GM21619 (cell line): ENCODE results near the gene HPS1.

ENCODE experiments used
- ATAC-seq: cut with Tn5 transposase; IDR thresholded peaks from one replicate; pipeline ENCODE4 v1.9.1; 2021; ENCODE audit not compliant: unreplicated experiment

Gene HPS1

DNA sequence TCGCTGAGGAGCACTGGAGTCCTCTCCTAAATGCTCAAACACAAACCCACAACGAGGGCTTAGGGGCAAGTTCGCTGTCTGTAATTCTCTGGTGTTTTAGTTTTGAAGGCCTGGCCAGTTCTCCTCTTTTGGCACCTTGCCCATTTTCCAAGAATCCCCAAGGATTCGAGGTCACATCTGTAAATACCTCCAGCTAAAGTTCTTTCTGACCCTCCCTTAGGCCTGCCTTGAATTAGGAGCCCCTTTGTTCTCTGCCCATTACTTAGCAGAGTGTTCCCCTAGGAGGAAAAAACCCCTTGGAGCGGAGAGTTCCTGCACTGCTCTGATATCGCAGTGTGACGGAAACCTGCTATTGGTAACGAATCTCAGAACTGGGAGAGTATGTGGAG is 31.0 kb downstream of the HPS1 start:
- no peak for ATAC-seq

DNA sequence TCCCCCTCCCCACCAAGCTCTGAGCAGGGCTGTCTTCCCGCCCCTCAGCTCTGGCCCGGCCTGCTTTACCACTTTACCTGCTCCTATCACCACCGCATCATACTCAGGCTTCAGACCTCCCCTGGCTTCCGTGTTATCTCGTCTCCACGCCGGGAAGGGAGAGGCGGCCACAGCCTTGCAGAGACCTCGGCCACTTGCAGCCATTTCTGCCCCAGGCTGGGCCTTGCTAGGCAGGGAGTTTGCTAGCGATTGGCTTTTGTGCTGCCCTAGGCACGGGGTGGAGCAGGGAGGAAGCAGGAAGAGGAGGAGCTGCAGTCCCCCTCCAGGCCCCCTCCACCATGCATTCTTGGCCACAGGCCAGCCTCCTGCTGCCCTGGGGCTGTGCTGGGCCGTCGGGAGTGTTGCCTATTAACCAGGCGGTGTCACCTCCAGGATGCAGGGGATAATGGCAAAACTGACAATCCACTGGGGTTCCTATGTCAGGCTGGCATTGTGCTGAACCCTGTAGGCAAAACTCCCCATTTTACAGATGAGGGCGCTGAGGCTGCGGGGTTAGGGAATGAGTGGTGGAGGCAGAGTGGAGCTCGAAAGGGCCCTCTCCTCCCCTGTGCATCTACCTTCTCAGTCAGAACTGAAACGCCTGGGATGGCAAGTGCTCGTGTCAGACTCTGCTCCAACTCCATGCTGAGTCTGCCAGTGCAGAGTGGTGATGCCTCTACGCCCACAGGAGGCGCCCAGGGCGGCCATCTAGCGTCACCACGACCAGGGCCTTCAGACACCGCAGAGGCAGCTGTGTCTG is 31.6 kb downstream of the HPS1 start, which contains the start of gene PYROXD2:
Gene PYROXD2, minus strand, starts transcription at position 251 of the 799 bp plus-strand sequence. Its CDS starts 47 bp downstream, at position 204.
- ATAC-seq: peak; percentile 49

DNA sequence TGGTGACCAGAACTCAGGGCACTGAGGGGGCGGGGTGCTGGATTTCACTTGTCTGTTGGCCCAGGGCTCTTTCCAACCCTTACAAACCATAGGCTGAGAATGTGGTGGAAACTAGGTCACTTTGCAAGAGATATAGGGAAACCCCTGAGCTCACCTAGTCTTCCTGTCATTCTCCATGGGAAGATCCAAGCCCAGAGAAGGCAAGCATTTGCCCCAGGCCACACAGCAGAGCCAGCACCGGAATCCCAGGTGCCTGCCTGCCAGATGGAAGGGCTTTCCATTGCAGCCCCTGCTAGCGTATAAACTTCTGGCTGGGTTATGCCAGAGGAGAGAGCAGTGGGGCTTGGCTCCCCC is 32.2 kb downstream of the HPS1 start:
- ATAC-seq: no peak

DNA sequence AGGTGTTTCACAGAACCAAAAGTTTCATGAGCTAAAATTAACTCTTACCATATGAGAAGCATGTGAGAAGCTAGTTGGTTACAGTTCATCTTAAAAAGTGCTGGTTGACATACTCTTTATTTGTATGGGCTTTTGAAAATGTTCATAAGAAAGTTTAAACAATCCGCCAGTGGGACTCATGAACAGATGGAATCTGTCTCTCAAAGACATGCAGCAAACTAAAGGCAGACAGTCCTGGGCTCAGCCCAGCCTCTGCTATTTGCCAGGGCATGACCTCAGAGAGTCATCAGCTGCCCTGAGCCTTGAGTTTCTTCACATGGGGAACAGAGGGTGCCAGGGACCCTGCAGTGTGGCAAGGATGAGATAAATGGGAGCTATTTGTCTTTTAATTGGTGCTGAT is 35.0 kb downstream of the HPS1 start:
- ATAC-seq: no peak

DNA sequence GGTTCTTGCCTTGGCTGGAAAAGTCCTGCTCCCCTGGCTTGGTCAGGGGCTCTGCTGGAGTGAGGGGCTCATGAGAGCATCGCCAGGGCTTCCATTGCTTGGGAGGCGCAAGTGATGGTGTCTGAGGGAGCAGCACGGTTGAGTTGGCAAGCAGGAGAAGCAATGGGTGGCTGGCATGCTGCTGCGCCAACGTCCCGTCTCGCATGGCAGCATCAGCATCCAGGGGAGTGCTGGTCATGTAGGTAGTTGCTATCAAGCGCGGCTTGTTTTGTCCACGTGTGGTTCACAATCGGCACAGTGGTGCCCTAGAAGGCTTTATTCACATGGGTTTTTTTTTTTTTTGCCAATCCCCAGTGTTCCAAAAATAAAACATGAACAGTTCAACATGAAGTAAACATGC is 35.6 kb downstream of the HPS1 start:
- ATAC-seq: no peak

DNA sequence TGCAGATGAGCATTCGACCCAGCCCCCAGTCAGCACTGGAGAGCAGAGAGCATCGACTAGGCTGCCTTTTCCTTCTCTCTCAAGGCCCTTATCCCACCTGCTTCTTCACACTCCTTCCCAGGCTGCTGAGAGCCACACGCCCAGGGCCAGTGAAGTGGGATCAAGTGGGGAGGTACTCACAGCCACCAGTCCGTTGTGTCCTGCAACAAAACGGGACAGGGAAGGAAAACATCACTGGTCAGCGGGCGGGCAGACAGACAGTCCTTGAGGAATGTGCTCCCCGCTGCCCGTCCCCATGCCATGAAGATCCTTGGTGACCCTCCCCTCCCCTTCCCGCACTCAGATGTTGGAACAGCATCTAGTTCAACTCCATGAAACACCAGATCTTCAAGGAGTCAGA is 36.0 kb downstream of the HPS1 start:
- ATAC-seq: no peak

DNA sequence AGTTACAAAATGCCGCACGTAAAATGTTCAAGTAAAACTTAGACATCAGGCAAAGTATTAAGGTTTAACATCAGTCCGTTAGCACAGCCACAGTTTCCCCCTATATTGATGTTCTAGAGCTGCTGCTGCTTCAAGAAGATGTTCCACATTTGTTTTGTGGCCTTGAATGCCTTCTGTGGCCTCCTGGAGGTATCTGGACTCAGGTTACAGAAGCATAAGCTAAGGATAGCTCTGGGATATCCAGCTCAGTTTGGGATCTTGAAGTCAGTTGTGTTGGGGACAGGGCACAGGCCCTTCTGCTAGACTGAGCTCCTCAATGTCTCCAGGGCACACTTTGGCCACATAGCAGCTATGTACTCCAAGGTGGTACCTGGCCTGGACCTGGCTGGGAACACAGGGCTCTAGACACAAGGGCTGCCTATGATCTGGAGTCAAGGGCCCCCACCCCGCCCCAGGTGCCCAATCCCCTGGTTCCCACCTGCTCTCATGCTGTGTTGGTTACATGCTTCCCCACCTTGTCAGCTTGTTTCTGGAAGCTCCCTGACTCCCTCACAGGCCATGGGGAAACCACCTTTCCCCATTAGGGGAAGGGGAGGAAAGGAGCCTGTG is 36.5 kb downstream of the HPS1 start:
- no peak for ATAC-seq

DNA sequence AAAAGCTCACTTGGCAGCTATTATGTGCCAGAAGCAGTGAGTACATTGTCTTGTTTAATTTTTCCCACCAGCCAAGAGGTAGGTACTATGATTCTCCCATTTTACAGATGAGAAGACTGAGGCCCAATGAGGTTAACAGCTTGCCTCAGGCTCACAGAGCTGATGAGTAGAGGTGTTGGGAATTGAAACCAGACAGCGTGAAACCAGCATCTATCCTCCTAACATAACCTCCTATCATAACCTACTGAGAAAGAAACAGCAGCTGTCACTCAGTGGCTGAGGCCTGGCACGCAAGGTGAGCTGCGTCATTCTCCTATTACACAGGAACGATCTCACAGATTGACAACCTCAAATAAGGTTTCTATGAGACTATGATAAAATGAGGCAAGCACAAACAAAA is 37.9 kb downstream of the HPS1 start:
- no peak for ATAC-seq

DNA sequence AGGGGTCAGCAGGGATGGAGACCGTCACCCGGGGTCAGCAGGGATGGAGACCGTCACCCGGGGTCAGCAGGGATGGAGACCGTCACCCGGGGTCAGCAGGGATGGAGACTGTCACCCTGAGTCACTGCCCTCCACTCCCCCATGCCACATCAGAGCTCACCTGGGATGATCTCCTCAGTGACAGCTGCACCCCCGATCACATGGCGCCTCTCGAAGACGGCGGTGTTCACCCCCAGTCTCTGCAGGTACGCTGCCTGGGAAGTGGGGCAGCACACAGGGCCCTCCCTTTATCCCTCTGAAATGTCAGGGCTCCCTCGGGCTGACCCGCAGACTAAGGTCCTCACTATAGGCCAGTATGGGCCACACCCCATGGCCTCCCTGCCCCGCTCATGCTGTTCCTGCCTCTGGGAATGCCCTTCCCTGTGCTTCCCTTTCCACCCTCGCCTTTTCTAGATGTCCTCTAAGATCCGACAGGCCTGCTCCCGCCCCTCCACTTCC is 38.9 kb downstream of the HPS1 start:
- ATAC-seq: no peak

DNA sequence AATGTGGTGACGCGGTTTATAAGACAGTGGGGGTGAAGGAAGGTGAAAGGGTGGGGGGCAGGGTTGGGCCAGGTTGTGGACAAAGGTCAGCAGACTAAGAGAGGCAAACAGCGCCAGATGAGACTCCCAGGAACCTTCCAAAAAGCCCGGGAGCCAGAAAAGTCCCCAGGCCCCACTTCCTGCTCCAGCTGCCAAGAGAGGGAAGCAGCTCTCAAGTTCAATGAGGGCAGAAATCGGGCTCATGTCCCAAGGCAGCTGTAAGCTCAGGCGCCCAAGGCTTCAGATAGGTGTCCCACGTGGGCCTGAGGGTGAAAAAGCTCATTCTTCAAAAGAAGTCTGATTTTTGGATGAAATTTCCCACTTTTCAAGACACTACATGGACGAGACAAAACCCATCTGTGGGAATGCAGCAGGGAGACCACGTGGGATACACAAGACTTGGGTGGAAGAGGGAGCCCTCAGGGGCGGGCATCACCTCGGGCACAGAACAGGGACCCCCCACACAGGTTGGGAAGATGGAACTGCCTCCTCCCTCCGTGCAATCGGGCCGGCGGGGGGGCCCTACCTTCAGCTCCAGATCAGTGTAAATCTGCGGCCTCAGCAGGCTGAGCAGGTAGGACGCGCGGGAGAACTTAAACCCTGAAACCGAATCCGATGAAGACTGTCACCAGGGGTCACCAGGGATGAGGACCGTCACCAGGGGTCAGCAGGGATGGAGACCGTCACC is 39.6 kb downstream of the HPS1 start:
- ATAC-seq: no peak

DNA sequence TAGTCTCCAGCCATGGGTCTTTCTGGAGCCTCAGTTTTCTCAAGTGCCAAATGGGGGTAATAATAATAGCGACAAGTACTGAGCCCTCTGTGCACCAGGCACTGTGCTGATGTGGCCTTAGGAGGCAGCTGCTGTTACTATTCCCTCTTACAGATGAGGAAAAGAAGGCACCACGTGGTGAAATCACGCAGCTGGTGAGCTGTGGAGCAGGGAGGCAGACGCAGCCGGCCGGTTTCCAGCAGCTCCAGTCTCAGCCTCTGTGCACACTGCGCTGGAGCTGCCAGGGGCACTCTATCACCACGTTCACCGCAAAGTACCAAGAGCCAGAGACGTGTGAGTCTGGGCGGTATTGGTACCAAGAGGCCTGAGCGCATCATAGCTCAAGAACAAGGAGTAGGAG is 41.3 kb downstream of the HPS1 start:
- ATAC-seq: no peak

DNA sequence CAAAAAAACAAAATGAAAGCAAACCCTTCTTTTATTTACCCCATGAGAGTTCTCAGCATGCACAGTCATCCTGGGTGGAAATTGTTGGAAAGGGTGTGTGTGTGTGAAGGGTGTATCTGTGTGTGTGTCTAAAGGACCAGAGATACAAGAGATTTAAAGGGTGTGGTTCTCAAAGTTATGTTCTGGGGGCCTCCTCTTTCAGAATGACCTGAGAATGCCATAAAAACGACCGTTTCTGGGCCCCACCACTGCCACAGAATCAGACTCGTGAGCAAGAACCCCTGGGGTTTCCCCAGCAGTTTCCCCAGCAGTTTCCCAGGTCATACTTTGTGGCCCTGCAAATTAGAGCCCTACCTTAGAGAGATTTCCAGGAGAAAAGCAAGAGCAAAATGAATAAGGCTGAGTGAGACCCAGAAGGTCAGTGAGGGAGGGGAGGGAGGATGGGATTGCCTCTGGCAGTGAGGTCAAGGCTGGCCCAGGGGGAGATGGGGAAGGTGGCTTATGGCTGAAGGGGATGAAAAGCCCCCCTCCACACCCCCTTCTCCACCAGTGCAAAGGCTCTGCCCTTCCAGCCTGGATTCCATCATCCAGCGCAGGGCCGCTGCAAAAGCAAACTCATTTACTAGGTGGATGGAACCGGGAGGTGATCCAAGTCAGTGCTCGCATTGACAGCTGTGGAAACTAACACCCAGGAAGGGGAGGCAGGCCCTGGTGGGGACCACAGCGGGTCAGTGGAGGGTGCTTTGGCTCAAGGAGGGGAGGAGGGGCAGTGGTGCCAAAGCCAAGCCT is 42.0 kb downstream of the HPS1 start:
- ATAC-seq: peak; percentile 61

DNA sequence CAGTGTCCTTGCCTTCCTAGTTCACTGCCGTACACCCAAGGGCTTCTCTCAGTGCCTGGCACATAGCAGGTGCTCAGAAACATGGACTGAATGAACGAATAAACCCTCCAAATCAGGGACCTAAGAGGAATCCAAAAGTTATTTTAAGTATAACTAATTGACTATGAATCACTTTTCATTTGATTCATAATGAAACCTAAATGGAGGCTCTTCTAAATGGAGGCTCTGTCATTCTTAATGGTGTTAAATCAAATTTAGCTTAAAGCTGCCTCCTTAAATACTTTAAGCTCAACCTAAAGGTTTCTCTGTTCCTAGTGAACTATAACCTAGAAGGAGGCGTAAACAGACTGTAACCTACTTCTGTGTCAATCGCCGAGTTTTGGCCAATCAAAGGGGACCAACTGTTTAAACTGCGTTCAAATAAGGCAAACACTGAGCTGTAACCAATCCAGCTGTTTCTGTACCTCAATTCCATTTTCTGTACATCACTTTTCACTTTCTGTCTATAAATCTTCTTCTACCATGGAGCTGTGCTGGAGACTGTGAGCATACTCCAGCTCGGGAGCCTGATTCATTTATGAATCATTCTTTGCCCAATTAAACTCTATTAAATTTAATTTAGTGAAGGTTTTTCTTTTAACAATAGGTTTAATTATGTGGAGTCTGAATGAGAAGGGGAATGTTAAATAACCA is 42.8 kb downstream of the HPS1 start:
- no peak for ATAC-seq

DNA sequence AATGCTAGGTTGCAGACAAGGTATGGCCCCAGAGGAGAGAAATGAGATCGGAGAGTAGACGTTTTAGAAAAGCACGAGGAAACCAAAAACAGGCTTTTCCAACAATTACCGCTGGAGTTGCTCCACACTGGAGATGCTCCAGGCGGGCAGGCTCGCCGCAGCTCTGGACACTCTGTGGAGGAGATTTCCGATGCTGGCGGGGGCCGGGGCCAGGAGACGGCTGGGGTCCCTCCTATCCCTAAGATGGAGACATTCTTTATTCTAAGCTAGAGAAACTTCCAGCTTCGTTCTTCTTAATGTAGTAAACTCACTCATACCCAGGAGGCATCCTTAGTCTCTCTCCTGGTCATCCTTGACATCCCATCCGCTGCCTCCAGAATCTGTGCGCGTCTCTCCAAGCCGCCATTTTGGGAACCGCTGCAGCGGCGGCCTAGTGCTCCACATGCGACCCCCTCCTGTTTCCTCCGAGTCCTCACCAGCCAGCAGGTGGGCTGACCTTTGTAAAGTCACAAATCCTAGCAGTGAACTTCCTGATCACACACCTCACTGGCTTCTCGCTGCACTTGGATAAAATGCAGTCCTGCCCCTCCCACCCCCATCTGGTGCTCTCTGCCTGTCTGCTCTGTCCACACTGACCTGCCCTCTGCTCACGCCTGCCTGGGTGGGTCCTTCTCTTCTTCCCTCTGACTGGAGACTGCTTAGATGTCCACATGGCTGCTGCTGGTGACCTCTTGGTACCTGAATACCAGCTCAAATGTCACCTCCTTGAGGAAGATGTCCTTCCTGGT is 43.6 kb downstream of the HPS1 start:
- ATAC-seq: no peak

DNA sequence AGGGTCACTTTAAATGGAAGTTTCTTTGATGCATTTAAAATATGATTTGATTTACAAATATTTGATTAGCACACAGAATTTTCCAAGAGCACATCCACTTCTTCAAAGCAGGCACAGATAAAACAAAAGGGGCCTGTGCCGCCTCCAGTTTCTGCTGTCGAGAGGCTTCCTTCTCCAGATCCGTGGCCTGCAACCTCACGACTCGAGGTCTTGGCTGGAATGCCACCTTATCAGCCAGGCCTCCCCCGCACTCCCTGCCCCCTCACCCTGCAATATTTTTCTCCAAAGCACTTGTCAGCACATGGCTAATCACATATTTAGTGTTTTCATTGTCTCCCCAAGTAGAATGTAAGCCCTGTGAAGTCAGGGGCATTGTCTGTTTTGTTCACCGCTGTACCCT is 44.3 kb downstream of the HPS1 start:
- ATAC-seq: no peak

DNA sequence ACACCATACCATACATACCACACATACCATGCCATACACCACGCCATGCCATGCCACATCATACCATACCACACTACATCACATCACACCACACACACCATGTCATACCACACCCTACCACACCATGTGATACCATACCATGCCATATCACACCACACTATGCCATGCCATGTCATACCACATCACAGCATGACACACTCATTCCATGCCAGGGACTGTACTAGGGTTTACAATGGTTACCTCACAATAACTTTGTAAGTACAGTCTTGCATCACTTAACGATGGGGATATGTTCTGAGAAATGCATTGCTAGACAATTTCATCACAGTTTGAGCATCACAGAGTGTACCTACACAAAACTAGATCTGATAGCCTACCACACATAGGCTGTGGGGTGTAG is 46.3 kb downstream of the HPS1 start:
- no peak for ATAC-seq

DNA sequence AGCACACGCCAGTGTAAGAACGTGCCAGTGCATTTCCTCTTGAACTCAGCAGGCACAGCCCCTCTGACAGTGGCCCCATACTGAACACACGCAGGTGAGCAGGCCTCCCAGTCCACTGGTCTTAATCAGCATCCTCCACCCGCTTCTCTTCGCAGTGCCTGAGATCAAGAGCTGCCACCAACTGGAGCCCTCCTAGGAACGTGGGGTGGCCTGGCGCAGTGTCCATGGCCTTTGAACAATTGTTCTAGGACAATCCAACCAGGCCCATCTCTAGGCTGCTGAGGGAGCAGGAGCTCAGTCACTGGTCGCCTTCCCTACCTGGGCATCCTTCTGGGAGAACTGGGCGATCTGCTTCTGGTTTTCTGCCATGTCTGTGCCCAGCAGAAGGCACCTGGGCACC is 47.0 kb downstream of the HPS1 start:
- ATAC-seq: no peak

DNA sequence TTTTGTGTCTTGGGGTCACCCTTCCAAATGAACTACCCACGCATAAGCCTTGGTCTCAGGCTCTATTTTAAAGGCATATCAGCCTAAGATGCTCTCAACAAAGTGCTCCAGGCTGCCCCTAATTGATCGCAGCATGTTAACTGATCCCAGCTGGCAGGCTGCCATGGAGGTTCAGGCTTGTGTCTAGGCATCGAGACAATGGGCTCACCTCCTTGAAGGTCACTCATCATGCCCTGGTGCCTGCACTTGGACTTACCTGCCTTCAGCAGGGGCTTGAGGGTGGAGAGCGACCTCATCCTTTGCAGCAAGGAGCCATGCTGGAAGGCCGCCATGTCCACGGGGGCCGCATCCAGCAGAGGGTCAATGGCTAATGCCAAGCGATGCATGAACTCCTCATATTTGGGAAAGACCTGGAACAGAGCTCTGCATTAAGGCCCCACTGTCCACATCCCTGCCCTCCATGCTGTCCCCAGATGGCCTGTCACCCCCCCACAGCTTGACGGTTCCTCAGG is 49.6 kb downstream of the HPS1 start:
- no peak for ATAC-seq
